Measurements from ENCODE around the gene CYBRD1. TPM values are rescaled to one million over a fixed set of nuclear protein-coding genes. Genes with fewer than 3 reads are reported as not detected.

CYBRD1 gene
- total RNA-seq, 5 donors from 2014 or later (not counting 1 experiment from before 2014, with no cell fraction given), result 0.23 to 1.8 (median 1.0) TPM

DNA sequence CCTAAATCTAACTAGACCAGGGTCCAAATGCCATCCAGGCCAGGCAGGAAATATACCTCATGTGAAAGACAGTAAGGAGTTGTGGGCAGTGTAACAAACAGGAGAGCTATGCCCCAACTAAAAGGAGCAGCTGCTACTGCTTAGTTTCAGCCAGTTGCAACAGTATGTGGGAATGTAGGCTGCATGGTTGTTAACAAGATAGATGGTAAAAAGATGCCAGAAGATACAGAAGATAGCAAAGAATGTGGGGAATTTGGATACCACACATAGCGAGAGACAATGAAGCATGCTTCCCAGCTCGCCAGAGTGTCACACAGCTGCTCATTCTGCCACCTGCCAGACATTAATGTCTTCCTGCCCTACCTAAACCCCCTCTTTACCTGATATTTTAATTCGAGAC is 39.4 kb upstream of the CYBRD1 start:
- H3K4me3 ChIP-seq (ENCODE audit: control insufficient read depth in 1 of 2, extremely low read depth in 1 of 2, low read length in 1 of 2), result no peak overlapping the region
- WGBS (ENCODE audit: insufficient coverage), result no CpG with 5 or more reads among the region's 3 CpGs
- Mint-ChIP-seq H3K27ac (no peak overlapping the region), H3K27me3 (no peaks in the 10 kb centered on the region), H3K36me3 (peaks cover 71% of the 10 kb centered on the region), H3K4me3 (no peak overlapping the region), H3K4me1 (peaks cover 10 to 22% (median 16%) of the 10 kb centered on the region in 3 donors), H3K9me3 (peaks cover 0 to 2% (median 0%) of the 10 kb centered on the region in 3 donors)
- H3K27me3 ChIP-seq (replicated peaks in 1 of 2; ENCODE audit: control insufficient read depth in 2 of 2, extremely low read depth in 1 of 2, insufficient read depth in 2 of 2, low read length in 1 of 2), result no peaks in the 10 kb centered on the region
- H3K36me3 ChIP-seq (ENCODE audit: control insufficient read depth in 2 of 2, extremely low read depth in 1 of 2, insufficient read depth in 1 of 2, low read length in 1 of 2), result peaks cover 0 to 31% of the 10 kb centered on the region in 2 donors
- DNase-seq (no peak), ATAC-seq (replicated peaks in 1 of 4) (no peak)
- H3K4me1 ChIP-seq (ENCODE audit: control insufficient read depth in 1 of 2, extremely low read depth in 1 of 2, insufficient read depth in 2 of 2, low read length in 2 of 2), result no peaks in the 10 kb centered on the region
- ChIA-PET CTCF (interaction anchor here in 1 of 2 donors (0.6 kb wide), 2 partner anchors 329 to 346 kb away, joined by 3 read pairs; no protein-coding TSS in a partner anchor), POLR2A (no interaction called here)
- H3K27ac ChIP-seq (ENCODE audit: low read length), result no peak overlapping the region
- no peaks in the 10 kb centered on the region for H3K9me3 ChIP-seq

DNA sequence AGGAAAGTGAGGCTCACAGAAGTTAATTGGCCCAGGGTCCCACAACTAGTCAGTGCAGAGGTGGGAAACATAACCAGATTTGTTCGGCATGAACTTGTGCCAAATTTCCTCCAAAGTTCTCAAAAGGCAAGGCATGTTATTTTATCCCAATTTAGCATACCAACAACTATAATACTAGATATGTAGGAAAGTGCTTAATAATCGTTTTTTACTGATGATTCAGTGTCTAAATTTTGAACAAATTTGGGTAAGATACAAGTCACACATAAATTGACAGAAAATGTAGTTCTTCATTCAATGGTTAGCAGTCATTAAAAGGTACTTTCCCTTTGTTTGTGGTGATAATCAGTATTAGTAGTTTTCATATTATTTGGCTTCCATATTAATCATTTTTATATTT is 38.5 kb upstream of the CYBRD1 start:
- Mint-ChIP-seq H3K27ac (no peak overlapping the region), H3K4me3 (no peak overlapping the region), H3K36me3 (peaks cover 74% of the 10 kb centered on the region), H3K27me3 (no peaks in the 10 kb centered on the region), H3K9me3 (peaks cover 0 to 8% (median 5%) of the 10 kb centered on the region in 3 donors), H3K4me1 (peaks cover 10 to 22% (median 16%) of the 10 kb centered on the region in 3 donors)
- ChIA-PET POLR2A (no interaction called here), CTCF (no interaction called here)
- DNase-seq (no peak), ATAC-seq (replicated peaks in 1 of 4) (no peak)
- Histone ChIP-seq H3K27ac (ENCODE audit: low read length) (no peak overlapping the region), H3K36me3 (ENCODE audit: control insufficient read depth in 2 of 2, extremely low read depth in 1 of 2, insufficient read depth in 1 of 2, low read length in 1 of 2) (peaks cover 0 to 29% of the 10 kb centered on the region in 2 donors), H3K9me3 (no peaks in the 10 kb centered on the region), H3K4me3 (ENCODE audit: control insufficient read depth in 1 of 2, extremely low read depth in 1 of 2, low read length in 1 of 2) (no peak overlapping the region), H3K27me3 (replicated peaks in 1 of 2; ENCODE audit: control insufficient read depth in 2 of 2, extremely low read depth in 1 of 2, insufficient read depth in 2 of 2, low read length in 1 of 2) (no peaks in the 10 kb centered on the region), H3K4me1 (ENCODE audit: control insufficient read depth in 1 of 2, extremely low read depth in 1 of 2, insufficient read depth in 2 of 2, low read length in 2 of 2) (no peaks in the 10 kb centered on the region)
- no CpG with 5 or more reads among the region's 2 CpGs for WGBS (ENCODE audit: insufficient coverage)

DNA sequence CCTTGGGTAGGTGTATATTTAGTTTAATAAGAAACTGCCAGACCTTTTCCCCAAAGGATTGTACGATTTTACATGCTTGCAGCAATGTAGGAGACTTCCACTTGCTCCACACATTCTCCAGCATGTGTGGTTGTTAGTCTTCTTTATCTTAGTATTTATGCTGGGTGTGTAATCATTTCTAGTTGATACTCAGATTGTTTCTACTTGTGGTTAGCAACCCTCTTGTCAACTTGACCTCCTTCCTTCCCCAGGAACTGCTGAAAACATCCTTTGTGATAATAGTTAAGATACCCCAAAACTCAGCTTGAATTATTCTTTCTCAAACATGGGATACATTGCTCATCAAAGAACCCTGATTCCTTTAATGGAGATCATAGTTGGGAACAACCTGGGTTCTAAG is 37.2 kb upstream of the CYBRD1 start:
- Mint-ChIP-seq H3K4me3 (no peak overlapping the region), H3K27me3 (no peaks in the 10 kb centered on the region), H3K9me3 (peaks cover 3 to 9% (median 9%) of the 10 kb centered on the region in 3 donors), H3K36me3 (peaks cover 68% of the 10 kb centered on the region), H3K4me1 (peaks cover 10 to 22% (median 16%) of the 10 kb centered on the region in 3 donors), H3K27ac (peak overlapping the region; percentile 29 to 69)
- DNase-seq (no peak), ATAC-seq (replicated peaks in 1 of 4) (no peak)
- Histone ChIP-seq H3K9me3 (peaks cover 2% of the 10 kb centered on the region), H3K4me3 (ENCODE audit: control insufficient read depth in 1 of 2, extremely low read depth in 1 of 2, low read length in 1 of 2) (no peak overlapping the region), H3K4me1 (ENCODE audit: control insufficient read depth in 1 of 2, extremely low read depth in 1 of 2, insufficient read depth in 2 of 2, low read length in 2 of 2) (no peaks in the 10 kb centered on the region), H3K27ac (ENCODE audit: low read length) (no peak overlapping the region), H3K36me3 (ENCODE audit: control insufficient read depth in 2 of 2, extremely low read depth in 1 of 2, insufficient read depth in 1 of 2, low read length in 1 of 2) (peaks cover 0 to 21% of the 10 kb centered on the region in 2 donors), H3K27me3 (replicated peaks in 1 of 2; ENCODE audit: control insufficient read depth in 2 of 2, extremely low read depth in 1 of 2, insufficient read depth in 2 of 2, low read length in 1 of 2) (no peaks in the 10 kb centered on the region)
- CTCF ChIA-PET, result no interaction called here
- POLR2A ChIA-PET, result interaction anchor here in 1 of 2 donors (0.6 kb wide), 1 partner anchor 20 kb away, joined by 3 read pairs; no protein-coding TSS in a partner anchor
- WGBS (ENCODE audit: insufficient coverage), result no CpG with 5 or more reads among the region's 1 CpG

DNA sequence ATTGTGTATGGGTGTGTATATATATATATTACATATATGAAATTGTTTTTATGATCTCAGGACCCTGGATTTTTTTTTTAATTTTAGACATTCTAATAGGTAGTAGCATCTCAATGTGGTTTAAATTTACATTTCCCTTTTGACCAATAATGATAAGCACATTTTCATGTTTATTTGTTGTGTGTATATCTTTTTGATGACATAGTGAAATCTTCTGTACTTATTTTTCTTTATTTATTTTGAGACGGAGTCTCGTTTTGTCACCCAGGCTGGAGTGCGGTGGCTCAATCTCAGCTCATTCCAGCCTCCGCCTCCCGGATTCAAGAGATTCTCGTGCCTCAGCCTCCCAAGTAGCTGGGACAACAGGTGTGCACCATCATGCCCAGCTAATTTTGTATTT is 35.1 kb upstream of the CYBRD1 start:
- H3K36me3 Mint-ChIP-seq, result peaks cover 58% of the 10 kb centered on the region
- Histone ChIP-seq H3K9me3 (peaks cover 2% of the 10 kb centered on the region), H3K27me3 (replicated peaks in 1 of 2; ENCODE audit: control insufficient read depth in 2 of 2, extremely low read depth in 1 of 2, insufficient read depth in 2 of 2, low read length in 1 of 2) (no peaks in the 10 kb centered on the region), H3K4me1 (ENCODE audit: control insufficient read depth in 1 of 2, extremely low read depth in 1 of 2, insufficient read depth in 2 of 2, low read length in 2 of 2) (no peaks in the 10 kb centered on the region), H3K27ac (ENCODE audit: low read length) (no peak overlapping the region), H3K36me3 (ENCODE audit: control insufficient read depth in 2 of 2, extremely low read depth in 1 of 2, insufficient read depth in 1 of 2, low read length in 1 of 2) (peaks cover 0 to 11% of the 10 kb centered on the region in 2 donors), H3K4me3 (ENCODE audit: control insufficient read depth in 1 of 2, extremely low read depth in 1 of 2, low read length in 1 of 2) (no peak overlapping the region)
- ChIA-PET CTCF (interaction anchor here in 1 of 2 donors (0.6 kb wide), 1 partner anchor 1027 kb away, joined by 3 read pairs; no protein-coding TSS in a partner anchor), POLR2A (no interaction called here)
- H3K27me3 Mint-ChIP-seq, result no peaks in the 10 kb centered on the region
- peaks cover 3 to 9% (median 9%) of the 10 kb centered on the region in 3 donors for H3K9me3 Mint-ChIP-seq
- peaks cover 10 to 17% (median 13%) of the 10 kb centered on the region in 3 donors for H3K4me1 Mint-ChIP-seq
- H3K4me3 Mint-ChIP-seq, result no peak overlapping the region
- H3K27ac Mint-ChIP-seq, result no peak overlapping the region
- DNase-seq (no peak), ATAC-seq (replicated peaks in 1 of 4) (no peak)
- 97% methylated on average over 5 of the region's 6 CpGs for WGBS (ENCODE audit: insufficient coverage)

DNA sequence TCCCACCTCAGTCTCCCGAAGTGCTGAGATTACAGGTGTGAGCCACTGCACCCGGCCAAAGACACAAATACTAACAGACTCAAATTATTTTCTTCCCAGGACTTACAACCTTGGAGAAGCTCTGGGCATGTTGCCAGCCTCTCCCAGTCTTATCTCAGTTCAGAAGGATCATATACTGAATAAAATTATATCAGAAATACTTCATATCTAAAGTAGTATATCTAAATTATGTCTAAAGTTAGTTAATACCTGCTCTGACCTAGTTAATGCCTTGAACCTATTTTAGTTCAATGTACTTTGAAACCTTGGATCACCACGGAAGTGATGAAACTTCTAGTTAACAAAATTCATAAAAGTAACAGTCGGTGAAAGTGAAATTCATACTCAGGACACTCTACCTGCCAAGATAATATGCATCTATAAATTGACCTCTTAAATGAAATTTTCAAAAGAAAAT is 34.4 kb upstream of the CYBRD1 start:
- CTCF ChIA-PET, result no interaction called here
- Histone ChIP-seq H3K27ac (ENCODE audit: low read length) (no peak overlapping the region), H3K4me1 (ENCODE audit: control insufficient read depth in 1 of 2, extremely low read depth in 1 of 2, insufficient read depth in 2 of 2, low read length in 2 of 2) (no peaks in the 10 kb centered on the region), H3K4me3 (ENCODE audit: control insufficient read depth in 1 of 2, extremely low read depth in 1 of 2, low read length in 1 of 2) (no peak overlapping the region), H3K27me3 (replicated peaks in 1 of 2; ENCODE audit: control insufficient read depth in 2 of 2, extremely low read depth in 1 of 2, insufficient read depth in 2 of 2, low read length in 1 of 2) (no peaks in the 10 kb centered on the region), H3K36me3 (ENCODE audit: control insufficient read depth in 2 of 2, extremely low read depth in 1 of 2, insufficient read depth in 1 of 2, low read length in 1 of 2) (peaks cover 0 to 9% of the 10 kb centered on the region in 2 donors), H3K9me3 (peaks cover 2% of the 10 kb centered on the region)
- peaks cover 10 to 14% (median 13%) of the 10 kb centered on the region in 3 donors for H3K4me1 Mint-ChIP-seq
- DNase-seq (no peak), ATAC-seq (replicated peaks in 1 of 4) (no peak)
- POLR2A ChIA-PET, result no interaction called here
- peaks cover 52% of the 10 kb centered on the region for H3K36me3 Mint-ChIP-seq
- no CpG with 5 or more reads among the region's 4 CpGs for WGBS (ENCODE audit: insufficient coverage)
- no peak overlapping the region for H3K4me3 Mint-ChIP-seq
- H3K9me3 Mint-ChIP-seq, result peaks cover 3 to 9% (median 9%) of the 10 kb centered on the region in 3 donors
- no peaks in the 10 kb centered on the region for H3K27me3 Mint-ChIP-seq
- no peak overlapping the region for H3K27ac Mint-ChIP-seq

DNA sequence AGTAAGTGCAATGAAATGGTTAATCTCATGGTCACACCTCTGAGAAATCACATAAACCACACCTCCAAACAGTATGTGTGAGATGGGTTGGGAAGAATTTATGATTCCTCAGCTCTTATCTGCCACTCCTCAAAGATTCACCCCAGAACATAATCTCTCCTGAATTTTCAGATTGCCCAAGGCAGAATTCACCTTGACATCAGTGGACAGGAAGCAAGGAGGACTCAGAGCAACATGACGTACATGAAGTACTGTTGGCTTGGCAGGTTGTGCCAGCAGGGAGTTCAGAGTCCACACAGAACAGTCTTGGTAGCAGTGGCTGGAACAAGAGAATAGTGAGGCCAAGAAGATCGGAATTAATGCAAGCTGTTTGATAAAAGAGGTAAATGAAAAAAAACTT is 31.7 kb upstream of the CYBRD1 start:
- Histone ChIP-seq H3K4me3 (ENCODE audit: control insufficient read depth in 1 of 2, extremely low read depth in 1 of 2, low read length in 1 of 2) (no peak overlapping the region), H3K4me1 (ENCODE audit: control insufficient read depth in 1 of 2, extremely low read depth in 1 of 2, insufficient read depth in 2 of 2, low read length in 2 of 2) (no peaks in the 10 kb centered on the region), H3K27ac (ENCODE audit: low read length) (no peak overlapping the region), H3K27me3 (replicated peaks in 1 of 2; ENCODE audit: control insufficient read depth in 2 of 2, extremely low read depth in 1 of 2, insufficient read depth in 2 of 2, low read length in 1 of 2) (no peaks in the 10 kb centered on the region), H3K9me3 (peaks cover 2% of the 10 kb centered on the region), H3K36me3 (ENCODE audit: control insufficient read depth in 2 of 2, extremely low read depth in 1 of 2, insufficient read depth in 1 of 2, low read length in 1 of 2) (peaks cover 0 to 6% of the 10 kb centered on the region in 2 donors)
- no peaks in the 10 kb centered on the region for H3K27me3 Mint-ChIP-seq
- CTCF ChIA-PET, result no interaction called here
- no peak overlapping the region for H3K4me3 Mint-ChIP-seq
- H3K27ac Mint-ChIP-seq, result no peak overlapping the region
- POLR2A ChIA-PET, result interaction anchor here in 1 of 2 donors (0.7 kb wide), 1 partner anchor 277 kb away, joined by 3 read pairs; no protein-coding TSS in a partner anchor
- H3K9me3 Mint-ChIP-seq, result peaks cover 3 to 9% (median 9%) of the 10 kb centered on the region in 3 donors
- no peaks in the 10 kb centered on the region for H3K4me1 Mint-ChIP-seq
- peaks cover 36% of the 10 kb centered on the region for H3K36me3 Mint-ChIP-seq
- ATAC-seq (replicated peaks in 1 of 4) (no peak), DNase-seq (no peak)
- 95% methylated on average over 2 of the region's 2 CpGs for WGBS (ENCODE audit: insufficient coverage)
